ENCODE measurements around the gene HK1. TPM values are rescaled to one million over a fixed set of nuclear protein-coding genes. Genes with fewer than 3 reads are reported as not detected.

HK1 gene
- polyA plus RNA-seq, result 88.6 TPM

DNA sequence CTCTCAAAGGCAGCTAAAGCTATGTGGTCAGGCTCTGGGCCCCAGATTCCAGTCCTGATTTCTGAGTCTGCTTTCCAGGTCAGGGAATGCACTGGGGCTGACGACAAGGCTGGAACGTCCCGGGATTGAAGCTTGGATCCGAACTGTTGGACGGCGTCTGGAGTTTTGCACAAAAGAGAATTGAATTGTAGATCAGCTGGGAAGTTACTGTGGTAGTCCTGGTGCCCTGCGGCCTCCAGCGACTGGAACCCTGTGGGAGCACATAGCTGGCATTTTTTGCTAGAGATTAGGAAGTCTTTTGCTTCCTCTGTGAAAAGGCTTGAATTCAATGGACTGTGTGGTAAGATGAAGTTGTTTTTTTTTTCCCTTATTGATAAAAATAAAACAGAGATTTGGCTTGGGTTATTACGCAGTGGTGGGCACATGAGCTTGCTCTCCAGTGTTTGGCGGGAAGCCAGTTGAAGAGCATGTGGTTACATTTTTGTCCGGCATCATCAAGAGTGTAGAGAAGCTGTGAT is at the start of gene HK1:
TSS of gene HK1 (plus strand) at position 51 of the 518 bp plus-strand sequence.
- H3K27ac Mint-ChIP-seq, result peak within 1 kb of the TSS in 2 of 3 donors; percentile 18 to 79
- peaks cover 18 to 21% (median 19%) of the 10 kb centered on the region in 3 donors for H3K4me1 Mint-ChIP-seq
- H3K27me3 Mint-ChIP-seq, result no peaks in the 10 kb centered on the region
- peak within 1 kb of the TSS in 2 of 4 donors; percentile 73 to 75 for H3K4me3 Mint-ChIP-seq
- H3K36me3 Mint-ChIP-seq, result no peaks in the 10 kb centered on the region
- H3K9me3 Mint-ChIP-seq, result no peaks in the 10 kb centered on the region

DNA sequence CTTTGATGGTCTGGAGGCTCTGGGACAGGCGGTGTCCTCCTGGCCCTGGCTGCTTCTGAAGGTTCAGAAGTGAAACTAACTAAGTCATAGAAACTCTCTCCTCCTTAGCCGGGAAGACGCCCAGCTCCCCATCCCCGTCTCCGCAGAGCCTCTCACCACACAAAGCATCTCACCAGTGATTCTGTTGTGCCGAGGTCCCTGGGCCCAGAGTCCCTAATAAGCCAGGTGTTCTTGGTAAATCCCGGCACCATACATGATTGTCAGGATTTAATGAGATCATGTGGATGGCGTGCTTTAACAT is 48.7 kb upstream of the HK1 start:
- Mint-ChIP-seq H3K4me1 (peaks cover 19 to 33% (median 24%) of the 10 kb centered on the region in 3 donors), H3K4me3 (peak overlapping the region; percentile 55 to 94 (median 86)), H3K36me3 (no peaks in the 10 kb centered on the region), H3K9me3 (no peaks in the 10 kb centered on the region), H3K27ac (peak overlapping the region; percentile 18 to 97 (median 38)), H3K27me3 (no peaks in the 10 kb centered on the region)

DNA sequence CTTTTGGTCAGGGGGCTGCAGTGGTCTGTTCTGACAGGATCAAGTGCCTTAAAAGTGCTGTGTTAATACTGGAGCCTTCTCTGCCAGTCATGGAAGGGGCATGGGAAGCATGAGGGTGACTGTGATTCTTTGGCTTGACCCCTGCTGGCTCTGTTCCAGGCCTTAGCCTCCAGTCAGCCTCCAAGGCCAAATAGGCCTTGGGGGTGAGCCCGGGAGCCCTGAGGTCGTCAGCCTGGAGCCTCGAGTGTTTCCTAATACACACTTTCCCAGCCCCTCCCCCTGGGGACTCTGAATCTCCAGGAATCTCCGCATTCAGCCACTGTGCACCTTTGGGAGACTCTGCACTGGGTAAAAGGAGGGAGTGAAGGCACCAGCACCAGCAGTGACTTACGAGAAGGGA is 48.2 kb upstream of the HK1 start:
- Mint-ChIP-seq H3K9me3 (no peaks in the 10 kb centered on the region), H3K4me3 (no peak overlapping the region), H3K27me3 (no peaks in the 10 kb centered on the region), H3K4me1 (peaks cover 16 to 29% (median 20%) of the 10 kb centered on the region in 3 donors), H3K36me3 (no peaks in the 10 kb centered on the region), H3K27ac (no peak overlapping the region)

DNA sequence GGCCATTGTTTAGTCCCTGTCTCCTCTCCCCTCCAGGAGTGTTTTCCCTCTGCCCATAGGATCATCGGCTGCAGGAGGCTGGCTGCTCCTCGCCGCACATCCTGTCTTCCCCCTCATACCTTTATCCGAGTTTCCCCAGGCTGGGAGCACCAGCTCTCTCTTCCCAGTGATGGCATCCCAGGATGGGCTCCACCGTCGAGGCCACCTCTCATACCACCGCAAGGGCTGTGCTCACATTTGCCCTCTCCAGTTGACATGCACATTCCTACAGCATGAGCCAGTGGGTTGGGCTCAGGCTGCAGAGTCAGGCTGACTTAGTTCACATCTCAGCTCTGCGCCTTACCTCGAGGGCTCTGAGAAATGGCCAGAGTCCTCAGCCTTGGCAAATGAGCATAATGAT is 46.0 kb upstream of the HK1 start:
- no peaks in the 10 kb centered on the region for H3K9me3 Mint-ChIP-seq
- no peak overlapping the region for H3K4me3 Mint-ChIP-seq
- H3K36me3 Mint-ChIP-seq, result no peaks in the 10 kb centered on the region
- H3K4me1 Mint-ChIP-seq, result peaks cover 16 to 26% (median 20%) of the 10 kb centered on the region in 3 donors
- peak overlapping the region in 1 of 3 donors; percentile 11 for H3K27ac Mint-ChIP-seq
- H3K27me3 Mint-ChIP-seq, result no peaks in the 10 kb centered on the region

DNA sequence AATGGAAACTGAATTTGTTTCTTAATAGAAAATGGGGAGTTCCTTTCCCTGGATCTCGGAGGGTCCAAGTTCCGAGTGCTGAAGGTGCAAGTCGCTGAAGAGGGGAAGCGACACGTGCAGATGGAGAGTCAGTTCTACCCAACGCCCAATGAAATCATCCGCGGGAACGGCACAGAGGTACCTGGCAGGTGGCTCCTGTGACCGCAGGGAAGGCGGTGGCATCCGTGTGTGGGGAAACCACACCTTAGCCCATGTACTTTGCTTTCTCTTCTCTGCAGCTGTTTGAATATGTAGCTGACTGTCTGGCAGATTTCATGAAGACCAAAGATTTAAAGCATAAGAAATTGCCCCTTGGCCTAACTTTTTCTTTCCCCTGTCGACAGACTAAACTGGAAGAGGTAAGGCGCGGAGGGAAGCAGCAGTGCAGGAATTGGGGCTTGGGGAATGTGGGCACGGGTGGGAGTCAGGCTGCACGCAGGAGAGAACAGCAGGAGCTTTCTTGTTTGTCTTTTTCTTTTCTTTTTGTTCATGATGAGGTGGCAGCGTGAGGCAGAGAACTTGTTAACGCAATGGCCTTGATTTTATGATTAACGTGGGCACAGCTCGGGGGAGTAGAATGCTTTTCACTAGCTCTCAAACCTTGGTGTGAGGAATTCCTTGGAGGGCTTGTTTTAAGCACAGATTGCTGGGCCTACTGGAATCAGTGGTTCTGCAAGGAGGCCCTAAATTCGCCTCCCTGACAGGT is 45.4 kb upstream of the HK1 start:
- Mint-ChIP-seq H3K27ac (peak overlapping the region in 1 of 3 donors; percentile 2), H3K36me3 (no peaks in the 10 kb centered on the region), H3K9me3 (no peaks in the 10 kb centered on the region), H3K4me3 (no peak overlapping the region), H3K4me1 (peaks cover 14 to 26% (median 17%) of the 10 kb centered on the region in 3 donors), H3K27me3 (no peaks in the 10 kb centered on the region)

DNA sequence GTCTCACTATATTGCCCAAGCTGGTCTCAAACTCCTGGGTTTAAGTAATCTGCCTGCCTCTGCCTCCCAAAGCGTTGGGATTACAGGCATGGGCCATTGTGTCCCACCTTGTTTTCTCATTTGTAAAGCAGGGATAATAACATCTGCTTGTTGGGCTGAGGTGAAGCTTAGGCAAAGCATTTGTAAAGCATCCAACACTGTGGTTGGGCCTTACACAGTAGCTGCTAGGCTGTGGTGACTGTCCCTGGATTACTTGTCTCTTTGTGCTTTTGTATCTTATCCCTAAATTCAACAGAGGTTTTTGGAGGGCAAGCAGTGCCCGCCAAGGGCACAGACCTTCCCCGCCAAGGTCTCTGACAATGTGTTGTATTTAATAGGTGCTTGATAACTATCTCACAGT is 43.8 kb upstream of the HK1 start:
- no peaks in the 10 kb centered on the region for H3K36me3 Mint-ChIP-seq
- H3K27me3 Mint-ChIP-seq, result no peaks in the 10 kb centered on the region
- no peak overlapping the region for H3K27ac Mint-ChIP-seq
- peaks cover 6 to 11% (median 7%) of the 10 kb centered on the region in 3 donors for H3K4me1 Mint-ChIP-seq
- no peak overlapping the region for H3K4me3 Mint-ChIP-seq
- no peaks in the 10 kb centered on the region for H3K9me3 Mint-ChIP-seq

DNA sequence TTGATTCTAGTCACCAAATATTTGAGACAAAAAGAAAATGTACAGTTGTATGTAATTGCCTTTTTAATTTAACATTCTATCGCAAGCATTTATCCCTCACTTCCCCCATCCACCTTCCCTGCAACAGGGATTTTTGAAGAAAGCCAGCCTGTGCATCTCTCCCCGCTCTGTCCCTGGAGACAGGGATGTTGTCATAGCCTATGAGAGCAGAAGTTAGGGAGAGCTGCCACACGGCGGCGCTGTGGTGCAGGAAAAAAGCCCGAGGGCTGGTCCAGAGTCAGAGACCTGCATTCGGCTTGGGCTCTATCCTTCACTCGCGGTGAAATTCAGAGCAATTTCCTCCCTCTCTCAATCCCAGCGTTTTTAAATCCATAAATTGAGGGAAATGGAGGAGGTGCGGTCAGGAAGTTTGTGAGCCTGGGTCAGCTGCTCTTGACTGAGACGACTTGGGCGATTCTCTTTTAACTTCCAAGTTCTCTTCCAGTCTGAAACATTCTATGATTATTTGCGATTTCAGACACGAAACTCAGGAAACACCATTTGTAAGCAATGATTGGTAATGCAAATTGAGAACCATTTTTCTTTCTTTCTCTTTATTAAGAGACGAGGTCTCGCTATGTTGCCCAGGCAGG is 40.7 kb upstream of the HK1 start:
- Mint-ChIP-seq H3K27me3 (no peaks in the 10 kb centered on the region), H3K4me1 (peaks cover 0 to 3% (median 2%) of the 10 kb centered on the region in 3 donors), H3K9me3 (no peaks in the 10 kb centered on the region), H3K36me3 (no peaks in the 10 kb centered on the region), H3K4me3 (no peak overlapping the region), H3K27ac (no peak overlapping the region)

DNA sequence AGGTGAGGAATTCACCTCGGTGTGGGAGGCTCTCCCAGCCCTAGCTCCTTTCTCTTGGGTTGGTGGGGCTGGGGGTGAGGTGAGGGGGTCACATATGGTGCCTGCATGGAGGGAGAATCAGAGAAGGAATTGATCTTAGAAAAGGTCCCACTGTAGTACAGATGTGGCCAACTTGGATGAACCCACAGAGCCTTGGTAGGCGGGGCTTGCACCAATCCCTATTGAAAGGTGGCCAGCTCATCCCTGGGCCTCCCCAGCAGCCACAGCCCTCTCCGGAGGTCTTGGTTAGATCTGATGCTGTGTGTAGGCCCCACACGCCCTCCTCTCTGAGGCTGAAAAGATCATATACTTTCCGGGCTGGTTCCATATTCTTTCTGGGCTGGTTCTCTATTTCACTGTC is 39.2 kb upstream of the HK1 start:
- H3K9me3 Mint-ChIP-seq, result no peaks in the 10 kb centered on the region
- no peaks in the 10 kb centered on the region for H3K36me3 Mint-ChIP-seq
- no peaks in the 10 kb centered on the region for H3K27me3 Mint-ChIP-seq
- H3K4me1 Mint-ChIP-seq, result peaks cover 0 to 3% (median 2%) of the 10 kb centered on the region in 3 donors
- no peak overlapping the region for H3K27ac Mint-ChIP-seq
- H3K4me3 Mint-ChIP-seq, result no peak overlapping the region

DNA sequence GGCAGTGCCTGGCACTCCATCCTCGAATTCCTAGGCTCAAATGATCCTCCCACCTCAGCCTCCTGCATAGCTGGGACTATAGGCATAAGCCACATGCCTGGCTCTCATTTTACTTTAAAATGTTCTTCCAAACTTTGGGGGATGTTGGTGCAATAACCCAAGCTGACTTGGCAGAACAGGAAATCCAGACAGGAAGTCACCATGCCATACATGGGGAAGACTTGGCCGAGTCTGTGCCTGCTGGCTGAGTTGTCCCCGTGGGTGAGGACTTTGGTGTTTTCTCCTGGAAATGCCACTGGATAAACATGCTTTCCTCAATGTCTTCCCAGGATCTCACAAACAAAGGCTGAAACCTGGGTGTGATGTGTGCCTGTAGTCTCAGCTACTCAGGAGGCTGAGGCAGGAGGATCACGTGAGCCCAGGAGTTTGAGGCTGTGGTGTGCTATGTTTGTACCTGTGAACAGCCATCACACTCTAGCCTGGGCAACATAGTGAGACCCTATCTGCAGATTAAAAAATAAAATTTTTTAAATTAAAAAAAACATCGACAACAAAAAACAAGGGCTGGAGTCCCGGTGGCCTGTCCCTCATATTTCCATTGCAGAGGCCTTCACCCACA is 38.4 kb upstream of the HK1 start:
- no peak overlapping the region for H3K27ac Mint-ChIP-seq

DNA sequence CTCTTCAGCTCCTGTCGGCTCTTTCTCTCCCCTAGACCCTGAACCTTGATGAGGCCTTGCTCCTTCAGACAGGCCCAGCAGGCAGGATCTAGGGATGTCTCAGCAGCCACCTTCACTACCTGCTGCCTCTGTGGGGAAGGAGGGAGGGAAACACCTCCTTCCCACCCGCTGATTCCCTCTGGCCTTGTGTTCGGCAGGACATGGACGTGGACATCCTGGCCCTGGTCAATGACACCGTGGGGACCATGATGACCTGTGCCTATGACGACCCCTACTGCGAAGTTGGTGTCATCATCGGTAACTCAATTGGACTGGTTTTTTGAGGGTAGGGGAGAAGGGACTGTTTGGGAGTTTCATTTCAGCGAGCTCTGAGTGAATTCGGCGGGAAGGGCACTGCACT is 37.8 kb upstream of the HK1 start:
- no peaks in the 10 kb centered on the region for H3K27me3 Mint-ChIP-seq
- H3K4me1 Mint-ChIP-seq, result peaks cover 0 to 3% (median 2%) of the 10 kb centered on the region in 3 donors
- H3K4me3 Mint-ChIP-seq, result no peak overlapping the region
- H3K36me3 Mint-ChIP-seq, result no peaks in the 10 kb centered on the region
- H3K27ac Mint-ChIP-seq, result peak overlapping the region in 1 of 3 donors; percentile 71
- H3K9me3 Mint-ChIP-seq, result no peaks in the 10 kb centered on the region

More for the DNA sequence above, 38.4 kb upstream of the HK1 start:
- H3K9me3 Mint-ChIP-seq, result no peaks in the 10 kb centered on the region
- H3K4me3 Mint-ChIP-seq, result no peak overlapping the region
- peaks cover 0 to 3% (median 2%) of the 10 kb centered on the region in 3 donors for H3K4me1 Mint-ChIP-seq
- no peaks in the 10 kb centered on the region for H3K36me3 Mint-ChIP-seq
- H3K27me3 Mint-ChIP-seq, result no peaks in the 10 kb centered on the region

DNA sequence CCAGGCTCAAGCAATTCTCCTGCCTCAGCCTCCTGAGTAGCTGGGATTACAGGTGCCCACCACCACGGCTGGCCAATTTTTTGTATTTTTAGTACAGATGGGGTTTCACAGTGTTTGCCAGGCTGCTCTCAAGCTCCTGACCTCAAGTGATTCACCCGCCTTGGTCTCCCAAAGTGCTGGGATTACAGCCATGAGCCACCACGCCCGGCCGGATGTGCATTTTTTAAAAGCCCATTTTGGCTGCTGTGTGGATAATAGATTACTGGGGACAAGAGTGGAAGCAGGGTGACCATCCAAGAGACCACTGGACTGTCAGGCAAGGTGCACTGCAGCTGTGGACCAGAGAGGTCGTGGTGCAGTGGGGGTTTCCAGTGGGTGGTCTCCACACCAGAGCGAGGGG is 36.7 kb upstream of the HK1 start:
- Mint-ChIP-seq H3K9me3 (no peaks in the 10 kb centered on the region), H3K27ac (no peak overlapping the region), H3K4me3 (no peak overlapping the region)

DNA sequence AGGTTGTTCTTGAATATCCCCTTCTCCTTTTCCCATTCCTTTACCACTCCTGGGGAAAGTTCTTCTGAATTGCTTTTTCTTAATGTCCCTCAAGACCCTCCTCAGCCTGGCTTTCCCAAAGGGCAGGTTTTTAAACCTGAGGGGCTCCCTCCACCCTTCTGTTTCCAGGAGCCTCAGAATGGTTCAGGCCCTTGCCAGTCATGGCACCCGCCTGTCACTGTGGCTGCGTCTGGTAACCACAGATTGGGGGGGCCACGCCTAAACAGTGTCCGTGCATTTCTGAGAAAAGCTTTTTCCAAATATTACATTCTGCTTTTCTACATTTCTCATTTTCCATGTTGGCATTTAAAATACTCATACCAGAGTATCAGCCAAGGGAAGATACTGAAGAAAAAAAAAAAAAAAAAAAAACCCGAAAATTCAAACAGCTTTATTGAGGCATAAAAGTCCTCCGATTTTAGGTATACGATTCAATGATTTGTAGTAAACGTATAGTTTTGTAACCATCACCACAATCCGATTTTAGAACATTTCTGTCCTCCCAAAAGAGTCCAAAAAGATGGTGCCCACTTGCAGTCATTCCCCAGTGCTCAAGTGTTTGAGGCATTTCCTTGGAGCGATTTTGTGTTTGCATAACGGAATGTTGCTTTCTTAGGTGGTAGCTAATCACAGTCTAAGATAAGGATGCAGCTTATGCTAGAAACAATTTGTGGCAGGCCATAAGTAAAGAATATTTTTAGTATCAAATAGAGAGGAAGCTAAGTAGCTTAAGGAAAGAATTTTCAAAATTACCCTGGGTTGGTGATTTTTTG is 36.0 kb upstream of the HK1 start:
- Mint-ChIP-seq H3K4me1 (peaks cover 0 to 3% (median 2%) of the 10 kb centered on the region in 3 donors), H3K9me3 (no peaks in the 10 kb centered on the region), H3K27ac (no peak overlapping the region), H3K27me3 (no peaks in the 10 kb centered on the region), H3K36me3 (no peaks in the 10 kb centered on the region), H3K4me3 (no peak overlapping the region)

More for the DNA sequence above, 36.7 kb upstream of the HK1 start:
- Mint-ChIP-seq H3K4me1 (peaks cover 0 to 3% (median 2%) of the 10 kb centered on the region in 3 donors), H3K27me3 (no peaks in the 10 kb centered on the region), H3K36me3 (no peaks in the 10 kb centered on the region)

DNA sequence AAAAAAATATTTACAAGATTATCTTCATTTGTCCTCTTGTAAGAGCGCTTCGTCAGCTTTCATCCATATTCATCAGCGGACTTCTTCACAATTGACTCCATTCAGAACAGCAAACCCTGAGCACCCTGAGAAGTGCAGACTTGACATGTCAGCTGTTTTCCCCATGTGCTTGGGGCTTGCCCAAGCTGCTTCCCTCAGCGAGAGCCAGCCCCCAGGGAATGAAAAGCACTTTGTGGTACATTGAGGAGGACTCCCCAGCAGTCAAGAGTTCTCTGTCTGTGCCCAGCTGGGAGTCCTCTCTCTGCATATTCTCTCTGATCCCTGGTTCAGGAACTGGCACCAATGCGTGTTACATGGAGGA is 35.5 kb upstream of the HK1 start:
- Mint-ChIP-seq H3K9me3 (no peaks in the 10 kb centered on the region), H3K36me3 (no peaks in the 10 kb centered on the region)

DNA sequence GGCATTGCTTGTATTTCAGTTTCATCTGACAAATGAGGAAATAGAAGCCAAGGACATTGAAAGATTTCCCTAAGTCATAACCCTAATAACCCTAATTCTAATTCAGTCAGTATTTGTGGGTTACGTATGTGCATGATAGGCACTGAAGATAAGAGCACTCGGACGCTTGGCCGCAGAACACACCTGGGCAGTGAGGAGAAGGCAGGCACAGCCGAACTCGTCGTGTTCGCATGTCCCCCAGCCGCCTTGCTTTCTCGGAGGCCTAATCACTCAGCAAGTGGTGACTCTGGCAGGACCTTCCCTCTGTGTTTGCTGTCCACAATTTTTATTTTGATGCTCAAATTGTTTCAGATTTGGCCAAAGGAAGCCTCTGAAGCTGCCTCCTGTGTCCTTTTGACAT is 34.5 kb upstream of the HK1 start:
- Mint-ChIP-seq H3K36me3 (no peaks in the 10 kb centered on the region), H3K27me3 (no peaks in the 10 kb centered on the region), H3K4me1 (no peaks in the 10 kb centered on the region), H3K4me3 (no peak overlapping the region), H3K9me3 (no peaks in the 10 kb centered on the region), H3K27ac (no peak overlapping the region)

More for the DNA sequence above, 35.5 kb upstream of the HK1 start:
- Mint-ChIP-seq H3K4me3 (no peak overlapping the region), H3K27me3 (no peaks in the 10 kb centered on the region), H3K4me1 (no peaks in the 10 kb centered on the region), H3K27ac (no peak overlapping the region)

DNA sequence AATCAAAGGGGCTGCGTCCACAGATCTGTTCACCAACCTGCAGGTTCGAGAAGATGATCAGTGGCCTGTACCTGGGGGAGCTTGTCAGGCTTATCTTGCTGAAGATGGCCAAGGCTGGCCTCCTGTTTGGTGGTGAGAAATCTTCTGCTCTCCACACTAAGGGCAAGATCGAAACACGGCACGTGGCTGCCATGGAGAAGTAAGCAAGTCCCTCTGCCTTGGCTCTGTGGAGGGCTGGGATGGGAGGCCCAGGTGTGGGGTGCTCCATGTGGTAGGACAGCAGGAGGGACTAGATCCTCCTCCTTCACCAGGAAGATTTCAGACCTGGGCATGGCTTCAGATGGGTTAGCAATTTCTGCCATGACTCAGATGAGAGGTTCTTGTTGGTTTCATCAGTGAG is 32.3 kb upstream of the HK1 start:
- Mint-ChIP-seq H3K4me3 (no peak overlapping the region), H3K9me3 (no peaks in the 10 kb centered on the region), H3K27ac (peak overlapping the region in 1 of 3 donors; percentile 71), H3K27me3 (no peaks in the 10 kb centered on the region), H3K36me3 (no peaks in the 10 kb centered on the region), H3K4me1 (no peaks in the 10 kb centered on the region)
